Measurements from ENCODE around the gene ADAMTS12. TPM values are rescaled to one million over a fixed set of nuclear protein-coding genes. Genes with fewer than 3 reads are reported as not detected.

ADAMTS12 gene
- total and polyA plus RNA-seq, 4 donors, result 0.49 to 6.4 (median 2.3) TPM

DNA sequence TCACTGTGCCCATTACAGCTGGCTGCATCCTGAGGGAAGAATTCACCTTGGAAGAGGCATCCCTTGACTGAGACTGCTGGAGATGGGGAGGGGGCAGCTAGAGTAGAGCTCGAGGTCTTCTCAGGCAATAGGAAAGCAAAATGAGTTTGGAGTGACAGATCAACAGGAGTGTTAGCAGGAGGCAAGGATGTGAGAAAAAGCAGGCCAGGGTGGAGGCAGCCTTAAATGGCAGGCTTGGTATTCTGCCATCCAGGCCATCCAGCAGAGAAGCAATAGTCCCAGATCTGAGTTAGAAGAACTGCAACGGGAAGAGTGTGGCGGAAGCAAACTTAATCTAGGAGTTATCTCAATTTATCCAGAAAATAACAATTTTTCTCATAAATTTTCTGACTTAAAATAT is 6.1 kb downstream of the ADAMTS12 start:
- Histone ChIP-seq H3K27ac (ENCODE audit: low read depth in 1 of 2, low read length in 2 of 2) (no peak overlapping the region), H3K9ac (ENCODE audit: low read depth in 1 of 2, low read length in 2 of 2) (no peak overlapping the region), H3K27me3 (ENCODE audit: control insufficient read depth in 4 of 4, insufficient read depth in 4 of 4, low read length in 3 of 4) (peaks cover 0 to 5% (median 1%) of the 10 kb centered on the region in 4 donors), H3K9me3 (ENCODE audit: control insufficient read depth in 4 of 4, low read length in 3 of 4) (no peaks in the 10 kb centered on the region), H3K36me3 (ENCODE audit: control insufficient read depth in 4 of 4, insufficient read depth in 3 of 4, low read depth in 1 of 4, low read length in 3 of 4) (no peaks in the 10 kb centered on the region), H3K4me3 (ENCODE audit: low read depth in 1 of 3, low read length in 3 of 3) (no peak overlapping the region), H3K4me1 (ENCODE audit: control insufficient read depth in 4 of 4, insufficient read depth in 4 of 4, low read length in 3 of 4) (peaks cover 0 to 2% (median 0%) of the 10 kb centered on the region in 4 donors)
- WGBS, result 66% methylated on average over 3 of the region's 3 CpGs
- DNase-seq (ENCODE audit: low spot score), result no peak
- TF ChIP-seq FOXA2 (IDR thresholded peaks at IDR 0.05) (no peak), TAF1 (conservative IDR thresholded peaks at IDR 0.05) (no peak), GABPA (IDR thresholded peaks at IDR 0.05 in 1 of 2, conservative IDR thresholded peaks at IDR 0.05 in 1 of 2) (no peak), NR2F2 (IDR thresholded peaks at IDR 0.05) (no peak), RAD21 (IDR thresholded peaks at IDR 0.05) (no peak), SP1 (IDR thresholded peaks at IDR 0.05) (no peak), YY1 (IDR thresholded peaks at IDR 0.05) (no peak), FOXA1 (IDR thresholded peaks at IDR 0.05) (no peak), RXRA (IDR thresholded peaks at IDR 0.05) (no peak), EGR1 (IDR thresholded peaks at IDR 0.05; ENCODE audit: low read depth in 2 of 2) (no peak), HNF4A (conservative IDR thresholded peaks at IDR 0.05) (no peak), JUND (IDR thresholded peaks at IDR 0.05) (no peak), HNF4G (IDR thresholded peaks at IDR 0.05) (no peak)
- TF ChIP-seq, protein P1, sequence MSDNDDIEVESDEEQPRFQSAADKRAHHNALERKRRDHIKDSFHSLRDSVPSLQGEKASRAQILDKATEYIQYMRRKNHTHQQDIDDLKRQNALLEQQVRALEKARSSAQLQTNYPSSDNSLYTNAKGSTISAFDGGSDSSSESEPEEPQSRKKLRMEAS (IDR thresholded peaks at IDR 0.05), result no peak
- TF ChIP-seq, protein P2, sequence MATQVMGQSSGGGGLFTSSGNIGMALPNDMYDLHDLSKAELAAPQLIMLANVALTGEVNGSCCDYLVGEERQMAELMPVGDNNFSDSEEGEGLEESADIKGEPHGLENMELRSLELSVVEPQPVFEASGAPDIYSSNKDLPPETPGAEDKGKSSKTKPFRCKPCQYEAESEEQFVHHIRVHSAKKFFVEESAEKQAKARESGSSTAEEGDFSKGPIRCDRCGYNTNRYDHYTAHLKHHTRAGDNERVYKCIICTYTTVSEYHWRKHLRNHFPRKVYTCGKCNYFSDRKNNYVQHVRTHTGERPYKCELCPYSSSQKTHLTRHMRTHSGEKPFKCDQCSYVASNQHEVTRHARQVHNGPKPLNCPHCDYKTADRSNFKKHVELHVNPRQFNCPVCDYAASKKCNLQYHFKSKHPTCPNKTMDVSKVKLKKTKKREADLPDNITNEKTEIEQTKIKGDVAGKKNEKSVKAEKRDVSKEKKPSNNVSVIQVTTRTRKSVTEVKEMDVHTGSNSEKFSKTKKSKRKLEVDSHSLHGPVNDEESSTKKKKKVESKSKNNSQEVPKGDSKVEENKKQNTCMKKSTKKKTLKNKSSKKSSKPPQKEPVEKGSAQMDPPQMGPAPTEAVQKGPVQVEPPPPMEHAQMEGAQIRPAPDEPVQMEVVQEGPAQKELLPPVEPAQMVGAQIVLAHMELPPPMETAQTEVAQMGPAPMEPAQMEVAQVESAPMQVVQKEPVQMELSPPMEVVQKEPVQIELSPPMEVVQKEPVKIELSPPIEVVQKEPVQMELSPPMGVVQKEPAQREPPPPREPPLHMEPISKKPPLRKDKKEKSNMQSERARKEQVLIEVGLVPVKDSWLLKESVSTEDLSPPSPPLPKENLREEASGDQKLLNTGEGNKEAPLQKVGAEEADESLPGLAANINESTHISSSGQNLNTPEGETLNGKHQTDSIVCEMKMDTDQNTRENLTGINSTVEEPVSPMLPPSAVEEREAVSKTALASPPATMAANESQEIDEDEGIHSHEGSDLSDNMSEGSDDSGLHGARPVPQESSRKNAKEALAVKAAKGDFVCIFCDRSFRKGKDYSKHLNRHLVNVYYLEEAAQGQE (IDR thresholded peaks at IDR 0.05), result no peak
- TF ChIP-seq, protein P3, sequence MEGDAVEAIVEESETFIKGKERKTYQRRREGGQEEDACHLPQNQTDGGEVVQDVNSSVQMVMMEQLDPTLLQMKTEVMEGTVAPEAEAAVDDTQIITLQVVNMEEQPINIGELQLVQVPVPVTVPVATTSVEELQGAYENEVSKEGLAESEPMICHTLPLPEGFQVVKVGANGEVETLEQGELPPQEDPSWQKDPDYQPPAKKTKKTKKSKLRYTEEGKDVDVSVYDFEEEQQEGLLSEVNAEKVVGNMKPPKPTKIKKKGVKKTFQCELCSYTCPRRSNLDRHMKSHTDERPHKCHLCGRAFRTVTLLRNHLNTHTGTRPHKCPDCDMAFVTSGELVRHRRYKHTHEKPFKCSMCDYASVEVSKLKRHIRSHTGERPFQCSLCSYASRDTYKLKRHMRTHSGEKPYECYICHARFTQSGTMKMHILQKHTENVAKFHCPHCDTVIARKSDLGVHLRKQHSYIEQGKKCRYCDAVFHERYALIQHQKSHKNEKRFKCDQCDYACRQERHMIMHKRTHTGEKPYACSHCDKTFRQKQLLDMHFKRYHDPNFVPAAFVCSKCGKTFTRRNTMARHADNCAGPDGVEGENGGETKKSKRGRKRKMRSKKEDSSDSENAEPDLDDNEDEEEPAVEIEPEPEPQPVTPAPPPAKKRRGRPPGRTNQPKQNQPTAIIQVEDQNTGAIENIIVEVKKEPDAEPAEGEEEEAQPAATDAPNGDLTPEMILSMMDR (IDR thresholded peaks at IDR 0.05; ENCODE audit: low read depth, low read length, missing input control), result no peak
- TF ChIP-seq, protein P4, sequence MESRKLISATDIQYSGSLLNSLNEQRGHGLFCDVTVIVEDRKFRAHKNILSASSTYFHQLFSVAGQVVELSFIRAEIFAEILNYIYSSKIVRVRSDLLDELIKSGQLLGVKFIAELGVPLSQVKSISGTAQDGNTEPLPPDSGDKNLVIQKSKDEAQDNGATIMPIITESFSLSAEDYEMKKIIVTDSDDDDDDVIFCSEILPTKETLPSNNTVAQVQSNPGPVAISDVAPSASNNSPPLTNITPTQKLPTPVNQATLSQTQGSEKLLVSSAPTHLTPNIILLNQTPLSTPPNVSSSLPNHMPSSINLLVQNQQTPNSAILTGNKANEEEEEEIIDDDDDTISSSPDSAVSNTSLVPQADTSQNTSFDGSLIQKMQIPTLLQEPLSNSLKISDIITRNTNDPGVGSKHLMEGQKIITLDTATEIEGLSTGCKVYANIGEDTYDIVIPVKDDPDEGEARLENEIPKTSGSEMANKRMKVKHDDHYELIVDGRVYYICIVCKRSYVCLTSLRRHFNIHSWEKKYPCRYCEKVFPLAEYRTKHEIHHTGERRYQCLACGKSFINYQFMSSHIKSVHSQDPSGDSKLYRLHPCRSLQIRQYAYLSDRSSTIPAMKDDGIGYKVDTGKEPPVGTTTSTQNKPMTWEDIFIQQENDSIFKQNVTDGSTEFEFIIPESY (IDR thresholded peaks at IDR 0.05), result no peak
- TF ChIP-seq, protein P5, sequence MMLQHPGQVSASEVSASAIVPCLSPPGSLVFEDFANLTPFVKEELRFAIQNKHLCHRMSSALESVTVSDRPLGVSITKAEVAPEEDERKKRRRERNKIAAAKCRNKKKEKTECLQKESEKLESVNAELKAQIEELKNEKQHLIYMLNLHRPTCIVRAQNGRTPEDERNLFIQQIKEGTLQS (IDR thresholded peaks at IDR 0.05), result no peak

Data from liver (tissue), 9 donors.